ENCODE data around the gene ERP27. TPM values are rescaled to one million over a fixed set of nuclear protein-coding genes. Genes with fewer than 3 reads are reported as not detected.

The ERP27 gene
- total RNA-seq: 0.07 and 0.13 TPM in 2 replicates

GRCh38 chr12:14938301-14938700 is at the start of gene ERP27:
Gene ERP27, minus strand, starts transcription at chr12:14938537. Its CDS starts 29 bp downstream, at chr12:14938508.
- Histone ChIP-seq H3K36me3 (ENCODE audit: control insufficient read depth, insufficient read depth, low read length) (no peaks in the 10 kb centered on the region), H3K4me3 (ENCODE audit: low read depth, low read length) (no peak within 1 kb of the TSS), H3K27me3 (ENCODE audit: control insufficient read depth, insufficient read depth, low read length) (no peaks in the 10 kb centered on the region)
- DNase-seq (ENCODE audit: low read depth): no peak
- TF ChIP-seq CTCF (IDR thresholded peaks at IDR 0.05; ENCODE audit: insufficient read depth, low read length, poor library complexity, severe bottlenecking): no peak

- TF ChIP-seq CTCF (IDR thresholded peaks at IDR 0.05; ENCODE audit: insufficient read depth, low read length, poor library complexity, severe bottlenecking): no peak
- DNase-seq (ENCODE audit: low read depth): no peak
- Histone ChIP-seq H3K27me3 (ENCODE audit: control insufficient read depth, insufficient read depth, low read length) (no peaks in the 10 kb centered on the region), H3K36me3 (ENCODE audit: control insufficient read depth, insufficient read depth, low read length) (no peaks in the 10 kb centered on the region), H3K4me3 (ENCODE audit: low read depth, low read length) (no peak overlapping the region)
Measured at GRCh38 chr12:14988035-14988434, 49.7 kb upstream of the ERP27 start.

GRCh38 chr12:14986449-14986848 is 48.1 kb upstream of the ERP27 start:
- peak; percentile 2 for TF ChIP-seq CTCF (IDR thresholded peaks at IDR 0.05; ENCODE audit: insufficient read depth, low read length, poor library complexity, severe bottlenecking)
- Histone ChIP-seq H3K27me3 (ENCODE audit: control insufficient read depth, insufficient read depth, low read length) (no peaks in the 10 kb centered on the region), H3K4me3 (ENCODE audit: low read depth, low read length) (no peak overlapping the region), H3K36me3 (ENCODE audit: control insufficient read depth, insufficient read depth, low read length) (no peaks in the 10 kb centered on the region)
- DNase-seq (ENCODE audit: low read depth): no peak

GRCh38 chr12:14984766-14985285 is 46.5 kb upstream of the ERP27 start:
- H3K36me3 ChIP-seq (ENCODE audit: control insufficient read depth, insufficient read depth, low read length): no peaks in the 10 kb centered on the region
- H3K4me3 ChIP-seq (ENCODE audit: low read depth, low read length): no peak overlapping the region
- DNase-seq (ENCODE audit: low read depth): no peak
- no peak for TF ChIP-seq CTCF (IDR thresholded peaks at IDR 0.05; ENCODE audit: insufficient read depth, low read length, poor library complexity, severe bottlenecking)
- H3K27me3 ChIP-seq (ENCODE audit: control insufficient read depth, insufficient read depth, low read length): no peaks in the 10 kb centered on the region

GRCh38 chr12:14984036-14984435 is 45.7 kb upstream of the ERP27 start:
- Histone ChIP-seq H3K36me3 (ENCODE audit: control insufficient read depth, insufficient read depth, low read length) (no peaks in the 10 kb centered on the region), H3K4me3 (ENCODE audit: low read depth, low read length) (no peak overlapping the region), H3K27me3 (ENCODE audit: control insufficient read depth, insufficient read depth, low read length) (no peaks in the 10 kb centered on the region)
- TF ChIP-seq CTCF (IDR thresholded peaks at IDR 0.05; ENCODE audit: insufficient read depth, low read length, poor library complexity, severe bottlenecking): no peak
- no peak for DNase-seq (ENCODE audit: low read depth)

- no peak for TF ChIP-seq CTCF (IDR thresholded peaks at IDR 0.05; ENCODE audit: insufficient read depth, low read length, poor library complexity, severe bottlenecking)
- no peaks in the 10 kb centered on the region for H3K27me3 ChIP-seq (ENCODE audit: control insufficient read depth, insufficient read depth, low read length)
- H3K36me3 ChIP-seq (ENCODE audit: control insufficient read depth, insufficient read depth, low read length): no peaks in the 10 kb centered on the region
- H3K4me3 ChIP-seq (ENCODE audit: low read depth, low read length): no peak overlapping the region
- no peak for DNase-seq (ENCODE audit: low read depth)
Measured at GRCh38 chr12:14982991-14983390, 44.7 kb upstream of the ERP27 start.
